Raji (cell line): ENCODE data around the gene SARNP.

ENCODE experiments used
- POLR2A ChIP-seq: IDR thresholded peaks from 2 replicates; pipeline ENCODE4 v1.6.1; 2011; ENCODE audit warnings: low read depth, low read length, control low read depth; ENCODE audit not compliant: insufficient read depth

The SARNP gene

DNA sequence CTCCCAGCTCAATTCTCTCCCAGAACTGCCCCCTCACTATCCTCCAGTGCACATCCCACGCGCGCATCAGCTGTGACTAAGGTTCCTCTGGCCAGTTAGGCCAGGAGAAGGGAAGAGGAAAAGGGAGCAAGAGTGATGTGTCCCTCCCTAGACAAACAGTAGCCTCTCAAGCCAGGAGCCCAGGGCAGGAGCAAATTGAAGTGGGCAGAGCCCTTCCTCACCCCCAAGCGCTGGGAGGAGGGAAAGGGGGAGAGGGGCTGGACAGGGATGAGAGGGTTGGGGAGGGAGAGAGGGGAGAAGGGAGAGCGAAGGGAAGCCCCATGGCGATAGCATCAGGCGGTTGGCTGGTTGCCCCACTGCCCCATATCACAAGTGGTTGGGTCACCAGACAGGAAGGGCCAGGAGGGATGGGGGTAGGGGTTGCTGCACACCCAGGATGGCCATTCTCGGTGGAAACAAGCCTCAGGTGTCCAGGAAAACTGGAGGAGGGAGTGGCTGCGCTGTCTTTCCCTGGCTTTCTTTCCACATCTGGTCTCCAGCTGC is 89.8 kb downstream of the SARNP start:
- TF ChIP-seq POLR2A, result no peak

DNA sequence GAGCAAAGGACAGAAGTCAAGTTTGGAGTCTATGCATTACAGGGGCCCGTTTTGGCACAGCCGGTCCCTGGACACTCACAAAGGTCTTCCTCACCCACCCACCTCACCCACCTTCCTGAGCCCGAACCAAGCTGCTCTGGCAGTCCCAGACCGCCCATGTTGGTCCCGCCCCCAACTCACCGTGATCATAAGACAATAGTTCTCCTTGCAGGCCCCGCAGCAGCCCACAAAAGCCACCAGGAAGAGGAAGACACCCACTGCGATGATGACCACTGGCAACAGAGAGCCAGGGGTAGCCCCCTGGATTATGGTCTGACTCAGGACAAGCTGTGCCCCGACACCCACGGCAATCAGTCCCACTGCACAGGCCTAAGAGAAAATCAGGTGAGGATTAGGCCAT is 90.6 kb downstream of the SARNP start:
- no peak for TF ChIP-seq POLR2A

DNA sequence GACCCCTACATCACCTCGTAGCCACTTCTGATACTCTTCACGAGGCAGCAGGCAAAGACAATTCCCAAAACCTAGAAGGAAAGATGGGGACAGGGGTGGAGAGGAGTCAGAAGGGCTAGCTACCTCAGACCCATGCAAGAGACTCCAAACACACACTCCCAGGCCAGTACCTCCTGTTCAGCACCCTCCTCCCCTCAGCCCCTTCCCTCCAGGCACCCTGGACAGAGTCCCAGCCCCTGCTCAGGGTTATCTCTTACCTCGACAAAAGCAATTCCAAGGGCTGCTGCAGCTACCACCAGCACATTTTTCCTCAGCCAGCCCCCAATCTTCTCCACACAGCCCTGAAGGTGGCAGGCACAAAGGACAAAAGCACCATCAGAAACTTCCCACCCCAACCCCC is 92.0 kb downstream of the SARNP start:
- no peak for TF ChIP-seq POLR2A

DNA sequence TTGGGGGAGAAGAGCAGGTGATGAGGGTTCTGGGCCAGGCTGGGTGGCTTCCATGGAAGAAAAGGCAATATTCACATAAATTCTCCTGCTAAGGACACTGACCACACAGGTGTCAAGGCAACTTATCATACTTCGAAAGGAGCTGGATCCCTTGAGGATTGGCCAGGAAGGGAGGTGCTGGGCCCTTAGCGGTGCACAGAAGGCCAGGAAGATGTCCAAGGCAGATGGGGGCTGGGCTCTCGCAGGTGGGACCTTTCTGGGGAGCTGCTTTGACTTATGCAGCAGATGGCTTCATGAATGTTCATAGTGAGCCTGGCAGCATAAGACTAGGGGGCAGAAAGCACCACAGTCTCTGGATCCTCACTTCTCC is 92.6 kb downstream of the SARNP start:
- TF ChIP-seq POLR2A, result no peak

DNA sequence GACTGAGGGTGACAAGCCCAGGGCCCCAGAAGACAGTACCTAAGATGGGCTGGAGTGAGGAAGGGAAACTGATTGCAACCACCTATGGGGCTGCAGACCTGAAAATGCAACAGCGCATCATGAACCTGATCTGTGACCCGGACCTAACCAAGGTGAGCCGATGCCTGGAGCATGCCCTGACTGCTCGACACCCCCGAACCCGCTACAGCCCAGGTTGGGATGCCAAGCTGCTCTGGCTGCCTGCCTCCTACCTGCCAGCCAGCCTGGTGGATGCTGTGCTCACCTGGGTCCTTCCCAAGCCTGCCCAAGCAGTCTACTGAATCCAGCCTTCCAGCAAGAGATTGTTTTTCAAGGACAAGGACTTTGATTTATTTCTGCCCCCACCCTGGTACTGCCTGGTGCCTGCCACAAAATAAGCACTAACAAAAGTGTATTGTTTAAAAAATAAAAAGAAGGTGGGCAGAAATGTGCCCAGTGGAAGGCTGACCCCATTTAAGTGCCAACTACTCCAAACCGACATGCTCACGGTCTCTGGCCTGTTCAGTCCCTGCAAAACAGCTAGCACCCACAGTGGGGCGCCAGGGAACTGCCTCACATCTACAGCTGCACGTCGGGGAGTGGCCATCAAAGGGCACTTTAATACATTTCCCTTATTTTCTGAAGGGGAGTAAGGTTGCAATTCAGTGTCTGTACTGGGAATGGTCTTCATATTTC is 93.1 kb downstream of the SARNP start:
- TF ChIP-seq POLR2A, result no peak

DNA sequence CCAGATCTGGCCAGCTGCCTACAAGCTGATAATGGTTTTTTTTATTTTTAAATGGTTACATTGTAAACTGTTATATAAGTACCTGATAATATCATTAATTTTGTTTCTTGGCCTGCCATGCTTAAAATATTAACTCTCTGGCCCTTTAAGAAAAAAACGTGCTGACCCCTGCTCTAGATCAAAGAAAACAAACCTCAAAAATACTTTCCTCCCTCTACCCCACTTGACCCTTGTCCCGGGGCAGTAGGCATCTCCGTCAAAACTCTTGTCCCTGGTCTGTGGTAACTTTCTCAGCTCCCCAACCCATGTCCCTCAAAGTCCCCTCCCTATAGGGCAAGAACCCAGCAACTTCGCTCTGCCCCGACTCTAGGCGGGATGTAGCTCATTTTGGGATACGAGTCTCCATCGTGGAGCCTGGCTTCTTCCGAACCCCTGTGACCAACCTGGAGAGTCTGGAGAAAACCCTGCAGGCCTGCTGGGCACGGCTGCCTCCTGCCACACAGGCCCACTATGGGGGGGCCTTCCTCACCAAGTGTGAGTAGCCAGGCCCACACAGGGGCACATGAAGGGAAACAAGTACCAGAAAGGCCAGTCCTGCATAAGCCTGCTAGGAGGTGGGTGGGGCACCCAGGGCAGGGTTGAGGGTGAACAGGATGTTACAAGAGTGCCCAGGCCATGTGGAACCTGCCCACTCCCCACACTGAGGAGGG is 93.9 kb downstream of the SARNP start:
- no peak for TF ChIP-seq POLR2A

DNA sequence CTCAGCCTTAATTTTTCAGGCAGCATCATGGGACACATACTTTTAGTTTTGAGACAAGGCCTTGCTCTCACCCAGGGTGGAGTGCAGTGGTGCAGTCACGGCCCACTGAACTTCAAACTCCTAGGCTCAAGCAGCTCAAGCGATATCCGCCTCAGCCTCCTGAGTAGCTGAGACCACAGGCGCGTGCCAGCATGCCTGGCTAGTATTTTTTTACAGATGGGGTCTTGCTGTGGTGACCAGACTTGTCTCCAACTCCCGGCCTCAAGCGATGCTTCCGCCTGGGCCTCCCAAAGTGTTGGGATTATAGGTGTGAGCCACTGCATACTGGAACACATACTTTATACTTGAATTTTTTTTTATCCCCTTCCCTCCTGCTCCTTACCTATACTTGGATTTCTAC is 94.6 kb downstream of the SARNP start:
- TF ChIP-seq POLR2A, result no peak

DNA sequence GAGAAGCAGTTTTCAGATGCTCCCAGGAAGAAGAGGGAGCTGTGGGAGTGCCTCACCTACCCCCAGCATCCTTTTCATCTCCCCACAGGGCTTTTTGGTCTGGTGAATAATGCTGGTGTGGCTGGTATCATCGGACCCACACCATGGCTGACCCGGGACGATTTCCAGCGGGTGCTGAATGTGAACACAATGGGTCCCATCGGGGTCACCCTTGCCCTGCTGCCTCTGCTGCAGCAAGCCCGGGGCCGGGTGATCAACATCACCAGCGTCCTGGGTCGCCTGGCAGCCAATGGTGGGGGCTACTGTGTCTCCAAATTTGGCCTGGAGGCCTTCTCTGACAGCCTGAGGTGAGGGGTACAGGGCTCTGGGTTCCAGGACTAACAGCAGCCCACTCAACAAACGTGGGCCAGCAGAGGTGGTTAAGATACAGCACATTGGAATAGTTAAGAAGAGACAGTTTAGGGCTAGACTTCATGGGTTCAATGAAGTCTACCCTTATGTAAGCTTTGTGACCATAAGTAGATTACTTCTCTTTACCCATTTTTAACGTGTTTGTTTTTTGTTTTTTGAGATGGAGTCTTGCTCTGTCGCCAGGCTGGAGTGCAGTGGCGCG is 95.8 kb downstream of the SARNP start:
- TF ChIP-seq POLR2A, result 0 out of 2 replicates have a peak, but pooled peaks have one; percentile 10

DNA sequence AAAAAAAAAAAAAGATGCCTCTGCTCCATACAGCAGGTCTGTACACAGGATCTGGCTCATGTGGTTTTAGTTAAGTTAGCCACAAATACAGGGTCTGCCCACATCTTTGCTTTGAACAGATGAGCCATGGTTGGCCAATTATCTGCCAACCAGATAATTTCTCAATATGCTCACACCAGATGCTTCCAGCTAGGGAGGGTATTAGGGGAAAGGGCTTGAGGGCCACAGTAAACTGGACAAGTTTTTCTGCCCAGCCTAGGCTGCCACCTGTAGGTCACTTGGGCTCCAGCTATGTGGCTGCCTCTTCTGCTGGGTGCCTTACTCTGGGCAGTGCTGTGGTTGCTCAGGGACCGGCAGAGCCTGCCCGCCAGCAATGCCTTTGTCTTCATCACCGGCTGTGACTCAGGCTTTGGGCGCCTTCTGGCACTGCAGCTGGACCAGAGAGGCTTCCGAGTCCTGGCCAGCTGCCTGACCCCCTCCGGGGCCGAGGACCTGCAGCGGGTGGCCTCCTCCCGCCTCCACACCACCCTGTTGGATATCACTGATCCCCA is 96.6 kb downstream of the SARNP start:
- no peak for TF ChIP-seq POLR2A

DNA sequence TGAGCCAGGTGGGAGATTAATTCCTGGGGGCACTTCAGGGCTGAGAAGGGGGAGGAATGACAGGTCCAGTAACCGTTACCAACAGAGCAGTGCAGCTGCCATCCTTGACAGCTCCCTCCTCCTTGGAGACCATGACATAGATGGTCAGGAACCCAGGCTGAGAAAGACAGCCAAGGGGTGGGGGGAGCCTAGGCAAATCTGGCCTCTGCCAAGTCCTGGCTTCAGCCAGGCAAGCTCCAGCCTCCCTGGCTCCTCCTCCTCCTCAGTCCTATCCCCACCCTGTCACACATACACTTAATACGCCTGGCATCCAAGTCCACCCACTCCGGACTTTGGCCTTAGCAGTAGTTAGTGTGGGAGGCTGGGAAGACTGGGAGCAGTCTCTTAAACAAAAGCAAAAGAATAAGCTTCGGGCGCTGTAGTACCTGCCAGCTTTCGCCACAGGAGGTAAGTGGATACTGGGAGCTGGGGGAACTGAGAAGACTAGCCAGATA is 97.4 kb downstream of the SARNP start, which contains the start of gene RDH5:
Gene RDH5, plus strand, starts transcription at position 323 of the 494 bp plus-strand sequence. CDS start 792 bp downstream, outside the sequence.
- no peak for TF ChIP-seq POLR2A

DNA sequence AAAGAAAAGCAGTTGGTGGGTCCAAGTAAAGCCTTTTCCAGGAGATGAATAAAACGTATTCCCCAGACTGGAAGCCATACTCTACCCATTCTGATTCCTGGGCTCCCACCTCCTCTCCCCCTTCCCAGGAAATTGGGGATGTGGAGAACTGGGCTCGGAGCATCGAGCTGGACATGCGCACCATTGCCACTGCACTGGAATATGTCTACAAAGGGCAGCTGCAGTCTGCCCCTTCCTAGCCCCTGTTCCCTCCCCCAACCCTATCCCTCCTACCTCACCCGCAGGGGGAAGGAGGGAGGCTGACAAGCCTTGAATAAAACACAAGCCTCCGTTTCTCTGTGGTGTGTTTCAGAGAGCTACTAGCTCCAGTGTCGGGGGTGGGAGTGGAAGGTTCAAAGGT is 98.2 kb downstream of the SARNP start:
- TF ChIP-seq POLR2A, result no peak

DNA sequence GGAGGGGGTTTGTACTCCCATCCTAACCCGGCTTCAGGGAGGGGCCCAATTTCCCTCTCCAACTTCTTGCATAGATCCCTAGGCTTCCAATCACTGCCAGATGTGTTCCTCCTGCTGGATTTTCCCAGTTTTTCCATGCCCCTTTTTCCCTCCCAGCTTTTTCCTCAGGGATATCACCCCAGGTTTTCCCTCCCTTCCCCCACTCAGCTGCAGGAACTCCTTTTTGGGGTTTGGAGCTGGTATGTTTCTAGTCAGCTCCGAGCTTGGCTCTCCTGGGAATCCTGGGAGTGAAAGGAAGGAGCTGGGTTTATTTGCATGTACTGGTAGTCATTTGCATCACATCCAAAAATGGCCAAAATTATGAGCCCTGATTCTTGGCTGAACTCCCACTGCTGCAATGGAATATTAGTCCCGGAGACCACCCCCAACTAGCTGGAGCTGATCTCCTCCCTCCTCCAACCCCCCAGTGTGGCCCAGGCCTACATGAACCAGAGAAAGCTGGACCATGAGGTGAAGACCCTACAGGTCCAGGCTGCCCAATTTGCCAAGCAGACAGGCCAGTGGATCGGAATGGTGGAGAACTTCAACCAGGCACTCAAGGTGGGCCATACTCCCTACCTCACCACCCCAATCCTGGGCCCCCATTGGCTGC is 98.8 kb downstream of the SARNP start:
- TF ChIP-seq POLR2A, result no peak

DNA sequence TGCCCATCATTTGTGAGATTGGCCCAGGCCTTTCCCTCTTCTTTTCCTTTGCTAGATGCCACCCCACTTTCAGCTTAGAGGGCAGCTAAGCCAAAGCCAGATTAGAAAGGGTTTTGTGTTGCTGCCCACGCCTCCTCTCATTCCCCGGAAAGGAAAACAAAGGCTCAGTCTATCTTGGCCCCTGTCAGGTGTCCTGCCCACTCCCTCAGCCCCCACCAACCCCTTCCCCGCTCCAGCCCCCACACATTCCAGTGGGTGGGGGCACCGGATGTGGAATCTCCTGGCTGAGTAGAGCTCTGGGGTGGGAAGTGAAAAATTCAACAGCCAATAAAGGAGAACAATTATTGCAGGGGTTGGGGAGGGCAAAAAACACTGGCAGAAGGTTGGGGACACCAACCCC is 99.5 kb downstream of the SARNP start:
- TF ChIP-seq POLR2A, result no peak

DNA sequence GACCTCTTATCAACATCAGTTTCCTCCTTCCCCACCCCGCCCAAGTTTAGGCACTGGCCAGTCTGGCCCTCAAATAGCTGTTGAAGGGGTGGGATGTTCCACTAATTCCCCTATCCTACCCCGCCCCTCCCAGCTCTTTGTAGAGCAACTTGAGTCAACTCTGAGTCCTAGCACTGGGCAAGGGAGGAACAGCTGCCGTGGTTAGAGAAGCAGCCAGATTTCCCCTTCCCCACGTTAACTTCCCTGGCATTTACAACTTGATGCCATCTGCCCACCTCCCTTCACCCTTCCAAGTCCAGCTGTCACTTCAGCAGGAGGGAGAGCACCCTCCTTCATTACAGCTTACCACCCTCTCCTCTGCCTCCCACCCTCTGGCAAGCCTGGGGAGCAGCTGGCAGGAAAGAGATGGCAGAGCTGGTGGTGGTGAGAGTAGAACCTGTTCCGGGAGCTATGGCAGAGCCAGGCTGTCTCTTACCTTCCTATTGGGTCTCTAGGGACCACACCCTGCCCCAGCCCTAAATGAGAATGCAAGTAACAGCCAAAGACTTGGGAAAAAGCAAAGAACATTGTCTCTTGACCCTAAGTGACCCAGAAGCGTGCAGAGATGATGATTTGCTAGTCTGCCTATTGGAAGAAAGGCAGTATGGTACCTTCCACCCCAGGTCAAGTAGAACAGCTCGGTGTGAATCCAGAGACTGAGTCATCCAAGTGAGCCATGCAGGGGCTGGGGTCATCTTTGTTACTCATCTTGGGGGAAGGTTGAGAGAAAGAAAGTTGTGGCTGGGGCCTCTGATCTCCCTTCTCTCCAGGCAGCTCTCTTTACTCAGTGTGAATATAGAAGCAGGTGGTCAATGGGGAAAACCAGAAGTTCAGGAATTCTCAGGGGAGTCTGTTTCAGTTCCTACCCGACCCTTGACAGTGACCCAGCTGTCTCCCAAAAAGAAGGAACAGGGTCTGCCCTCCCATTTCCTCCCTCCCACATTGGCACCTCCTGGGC is 100.2 kb downstream of the SARNP start:
- no peak for TF ChIP-seq POLR2A
